ENCODE results near the gene ARPIN. TPM values are rescaled to one million over a fixed set of nuclear protein-coding genes. Genes with fewer than 3 reads are reported as not detected.
A peak's percentile ranks its signal among the peaks of the same experiment; 100 is the strongest.
"Not testable (repeated sequence)": the region's sequence is repeated elsewhere in the genome, so short reads cannot be mapped to it uniquely, and the experiment has no call there.

ARPIN gene
- total RNA-seq, result 29.8 TPM

GRCh38 chr15:89912674-89913396 is at the start of gene ARPIN:
TSS of gene ARPIN (minus strand) at chr15:89912952. CDS start at chr15:89912835, 117 bp downstream.
- Histone ChIP-seq H3K36me3 (peaks cover 0 to 16% of the 10 kb centered on the region in 2 donors), H3K27me3 (no peaks in the 10 kb centered on the region), H3K4me1 (peaks cover 0 to 12% of the 10 kb centered on the region in 2 donors), H3K27ac (peak within 1 kb of the TSS; percentile 53 to 74), H3K9me3 (no peaks in the 10 kb centered on the region), H3K4me3 (peak within 1 kb of the TSS; percentile 77 to 95)
- intact Hi-C loops (cut with DNase I), result loop anchor here (5.0 kb wide), 2 partner anchors 89 to 159 kb away; partner anchors contain the start of gene ZNF710
- TF ChIP-seq, protein P1, sequence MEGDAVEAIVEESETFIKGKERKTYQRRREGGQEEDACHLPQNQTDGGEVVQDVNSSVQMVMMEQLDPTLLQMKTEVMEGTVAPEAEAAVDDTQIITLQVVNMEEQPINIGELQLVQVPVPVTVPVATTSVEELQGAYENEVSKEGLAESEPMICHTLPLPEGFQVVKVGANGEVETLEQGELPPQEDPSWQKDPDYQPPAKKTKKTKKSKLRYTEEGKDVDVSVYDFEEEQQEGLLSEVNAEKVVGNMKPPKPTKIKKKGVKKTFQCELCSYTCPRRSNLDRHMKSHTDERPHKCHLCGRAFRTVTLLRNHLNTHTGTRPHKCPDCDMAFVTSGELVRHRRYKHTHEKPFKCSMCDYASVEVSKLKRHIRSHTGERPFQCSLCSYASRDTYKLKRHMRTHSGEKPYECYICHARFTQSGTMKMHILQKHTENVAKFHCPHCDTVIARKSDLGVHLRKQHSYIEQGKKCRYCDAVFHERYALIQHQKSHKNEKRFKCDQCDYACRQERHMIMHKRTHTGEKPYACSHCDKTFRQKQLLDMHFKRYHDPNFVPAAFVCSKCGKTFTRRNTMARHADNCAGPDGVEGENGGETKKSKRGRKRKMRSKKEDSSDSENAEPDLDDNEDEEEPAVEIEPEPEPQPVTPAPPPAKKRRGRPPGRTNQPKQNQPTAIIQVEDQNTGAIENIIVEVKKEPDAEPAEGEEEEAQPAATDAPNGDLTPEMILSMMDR (IDR thresholded peaks at IDR 0.05), result no peak
- peak in 1 of 2 donors; percentile 74 for DNase-seq (ENCODE audit: low spot score in 2 of 2)

- intact Hi-C loops (cut with DNase I), result no loop called here
- H3K4me1 ChIP-seq, result no peaks in the 10 kb centered on the region
- H3K27me3 ChIP-seq, result no peaks in the 10 kb centered on the region
- no peak overlapping the region for H3K27ac ChIP-seq
- DNase-seq (ENCODE audit: low spot score in 2 of 2), result no peak
- H3K36me3 ChIP-seq, result no peaks in the 10 kb centered on the region
- no peaks in the 10 kb centered on the region for H3K9me3 ChIP-seq
- TF ChIP-seq, protein P1 (IDR thresholded peaks at IDR 0.05), result no peak
- no peak overlapping the region for H3K4me3 ChIP-seq
Measured at GRCh38 chr15:89958107-89958805, 45.5 kb upstream of the ARPIN start.

GRCh38 chr15:89955449-89955998 is 42.8 kb upstream of the ARPIN start:
- H3K4me1 ChIP-seq; H3K4me3 ChIP-seq; H3K27me3 ChIP-seq; DNase-seq (ENCODE audit: low spot score in 2 of 2); H3K9me3 ChIP-seq; H3K27ac ChIP-seq; H3K36me3 ChIP-seq; intact Hi-C loops (cut with DNase I): not testable (repeated sequence)

- intact Hi-C loops (cut with DNase I), result no loop called here
- H3K27ac ChIP-seq, result no peak overlapping the region
- no peaks in the 10 kb centered on the region for H3K9me3 ChIP-seq
- no peak for DNase-seq (ENCODE audit: low spot score in 2 of 2)
- H3K4me3 ChIP-seq, result no peak overlapping the region
- TF ChIP-seq, protein P1 (IDR thresholded peaks at IDR 0.05), result no peak
- no peaks in the 10 kb centered on the region for H3K36me3 ChIP-seq
- H3K4me1 ChIP-seq, result no peaks in the 10 kb centered on the region
- no peaks in the 10 kb centered on the region for H3K27me3 ChIP-seq
Measured at GRCh38 chr15:89954541-89954940, 41.8 kb upstream of the ARPIN start.

DNA sequence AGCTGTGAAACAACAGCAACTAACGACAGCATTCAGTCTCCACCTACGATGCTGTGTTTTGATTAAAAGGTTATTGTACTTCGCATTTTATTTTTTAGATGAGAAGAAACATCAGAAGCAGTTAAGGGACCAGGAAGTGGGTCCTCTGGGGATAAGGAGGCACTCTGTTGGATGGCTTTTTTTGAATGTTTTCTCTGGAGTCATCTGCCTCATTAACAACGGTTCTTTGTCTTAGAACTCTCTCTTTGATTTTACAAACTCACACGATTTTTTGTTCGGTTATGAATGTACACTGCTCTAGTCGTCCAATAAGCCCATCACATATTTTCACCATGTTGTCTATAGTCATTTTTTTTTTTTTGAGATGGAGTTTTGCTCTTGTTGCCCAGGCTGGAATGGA is 36.0 kb upstream of the ARPIN start:
- H3K27ac ChIP-seq, result no peak overlapping the region
- H3K27me3 ChIP-seq, result no peaks in the 10 kb centered on the region
- no peaks in the 10 kb centered on the region for H3K4me1 ChIP-seq
- intact Hi-C loops (cut with DNase I), result no loop called here
- no peak overlapping the region for H3K4me3 ChIP-seq
- H3K9me3 ChIP-seq, result no peaks in the 10 kb centered on the region
- TF ChIP-seq, protein P1 (IDR thresholded peaks at IDR 0.05), result no peak
- no peak for DNase-seq (ENCODE audit: low spot score in 2 of 2)
- no peaks in the 10 kb centered on the region for H3K36me3 ChIP-seq

- no peaks in the 10 kb centered on the region for H3K36me3 ChIP-seq
- no peaks in the 10 kb centered on the region for H3K27me3 ChIP-seq
- H3K27ac ChIP-seq, result no peak overlapping the region
- H3K4me3 ChIP-seq, result no peak overlapping the region
- no peaks in the 10 kb centered on the region for H3K4me1 ChIP-seq
- TF ChIP-seq, protein P1 (IDR thresholded peaks at IDR 0.05), result no peak
- no peaks in the 10 kb centered on the region for H3K9me3 ChIP-seq
- intact Hi-C loops (cut with DNase I), result no loop called here
- no peak for DNase-seq (ENCODE audit: low spot score in 2 of 2)
Measured at GRCh38 chr15:89947385-89947784, 34.6 kb upstream of the ARPIN start.

All from ascending aorta (tissue), 2 donors.